Astrocyte of the cerebellum (primary cell): ENCODE data around the gene FADS3.

ENCODE experiments used
- DNase-seq: peaks from one replicate; pipeline ENCODE4 v3.0.0-alpha.2; 2011; ENCODE audit warnings: low read depth
- H3K4me3 ChIP-seq: 2 replicates; pipeline ENCODE4 v1.5.1; 2011; ENCODE audit warnings: mild to moderate bottlenecking, low read depth, low read length, moderate library complexity
- in situ Hi-C: cut with HindIII; loops from 2 replicates; pipeline ENCODE4 v1.10.0; 2017; ENCODE audit warnings: low sequenced_read_pairs
- TF ChIP-seq, protein P1 (sequence below): IDR thresholded peaks from 2 replicates; pipeline ENCODE4 v1.5.1; 2012; ENCODE audit warnings: low read length, low read depth, moderate library complexity, mild to moderate bottlenecking; ENCODE audit errors: missing control alignments

The FADS3 gene

GRCh38 chr11:61855939-61856680 is 35.2 kb downstream of the FADS3 start:
- TF ChIP-seq, protein P1, sequence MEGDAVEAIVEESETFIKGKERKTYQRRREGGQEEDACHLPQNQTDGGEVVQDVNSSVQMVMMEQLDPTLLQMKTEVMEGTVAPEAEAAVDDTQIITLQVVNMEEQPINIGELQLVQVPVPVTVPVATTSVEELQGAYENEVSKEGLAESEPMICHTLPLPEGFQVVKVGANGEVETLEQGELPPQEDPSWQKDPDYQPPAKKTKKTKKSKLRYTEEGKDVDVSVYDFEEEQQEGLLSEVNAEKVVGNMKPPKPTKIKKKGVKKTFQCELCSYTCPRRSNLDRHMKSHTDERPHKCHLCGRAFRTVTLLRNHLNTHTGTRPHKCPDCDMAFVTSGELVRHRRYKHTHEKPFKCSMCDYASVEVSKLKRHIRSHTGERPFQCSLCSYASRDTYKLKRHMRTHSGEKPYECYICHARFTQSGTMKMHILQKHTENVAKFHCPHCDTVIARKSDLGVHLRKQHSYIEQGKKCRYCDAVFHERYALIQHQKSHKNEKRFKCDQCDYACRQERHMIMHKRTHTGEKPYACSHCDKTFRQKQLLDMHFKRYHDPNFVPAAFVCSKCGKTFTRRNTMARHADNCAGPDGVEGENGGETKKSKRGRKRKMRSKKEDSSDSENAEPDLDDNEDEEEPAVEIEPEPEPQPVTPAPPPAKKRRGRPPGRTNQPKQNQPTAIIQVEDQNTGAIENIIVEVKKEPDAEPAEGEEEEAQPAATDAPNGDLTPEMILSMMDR = no peak
- no peak for DNase-seq
- in situ Hi-C loops = no loop called here
- no peak overlapping the region for H3K4me3 ChIP-seq

DNA sequence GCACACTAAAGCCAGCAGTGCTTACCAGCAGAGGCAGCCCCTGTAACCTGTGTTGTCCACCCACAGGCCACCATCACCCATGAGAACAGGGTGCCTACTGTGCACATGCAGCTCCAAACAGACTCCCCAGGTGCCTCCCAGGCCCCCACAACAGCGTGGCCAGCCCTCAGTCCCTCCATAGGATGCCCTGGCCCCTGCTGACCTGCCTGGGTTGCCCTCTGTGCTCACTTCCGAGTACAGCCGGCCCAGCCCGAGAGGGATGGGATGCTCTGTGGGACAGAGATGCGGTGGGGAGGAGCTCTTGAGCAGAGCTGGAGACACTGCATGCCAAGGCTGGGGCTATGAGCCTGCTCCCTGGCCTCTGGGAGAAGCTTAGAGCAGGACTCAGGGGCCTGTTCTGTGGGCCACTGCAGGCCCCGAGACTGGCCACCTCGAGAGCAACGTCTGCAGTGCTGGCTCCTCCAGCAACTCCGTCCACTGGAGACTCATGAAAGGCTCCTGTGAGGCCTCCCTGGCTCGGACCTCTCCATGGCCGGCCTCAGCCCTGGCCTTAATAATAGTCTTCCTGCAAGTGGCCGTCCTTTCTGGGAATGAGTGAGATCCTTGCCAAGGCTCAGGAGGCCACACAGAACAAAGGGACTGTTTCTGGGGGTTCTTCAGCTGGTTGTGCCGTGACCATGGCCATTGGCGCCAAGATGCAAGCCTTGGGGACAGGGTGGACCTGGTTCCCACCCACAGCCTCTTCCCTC is 36.2 kb downstream of the FADS3 start:
- H3K4me3 ChIP-seq = no peak overlapping the region
- in situ Hi-C loops = no loop called here
- TF ChIP-seq, protein P1 = no peak
- no peak for DNase-seq

- DNase-seq = no peak
- in situ Hi-C loops = no loop called here
- TF ChIP-seq, protein P1 = no peak
These were observed 37.0 kb downstream of the FADS3 start for GRCh38 chr11:61854206-61854895.

GRCh38 chr11:61853698-61854169 is 37.6 kb downstream of the FADS3 start:
- no peak overlapping the region for H3K4me3 ChIP-seq
- no peak for DNase-seq
- TF ChIP-seq, protein P1 = no peak
- in situ Hi-C loops = no loop called here

More at GRCh38 chr11:61854206-61854895, 37.0 kb downstream of the FADS3 start:
- H3K4me3 ChIP-seq = no peak overlapping the region

- H3K4me3 ChIP-seq = no peak overlapping the region
- DNase-seq = no peak
- TF ChIP-seq, protein P1 = no peak
- in situ Hi-C loops = no loop called here
These were observed 39.4 kb downstream of the FADS3 start for GRCh38 chr11:61851900-61852295.

DNA sequence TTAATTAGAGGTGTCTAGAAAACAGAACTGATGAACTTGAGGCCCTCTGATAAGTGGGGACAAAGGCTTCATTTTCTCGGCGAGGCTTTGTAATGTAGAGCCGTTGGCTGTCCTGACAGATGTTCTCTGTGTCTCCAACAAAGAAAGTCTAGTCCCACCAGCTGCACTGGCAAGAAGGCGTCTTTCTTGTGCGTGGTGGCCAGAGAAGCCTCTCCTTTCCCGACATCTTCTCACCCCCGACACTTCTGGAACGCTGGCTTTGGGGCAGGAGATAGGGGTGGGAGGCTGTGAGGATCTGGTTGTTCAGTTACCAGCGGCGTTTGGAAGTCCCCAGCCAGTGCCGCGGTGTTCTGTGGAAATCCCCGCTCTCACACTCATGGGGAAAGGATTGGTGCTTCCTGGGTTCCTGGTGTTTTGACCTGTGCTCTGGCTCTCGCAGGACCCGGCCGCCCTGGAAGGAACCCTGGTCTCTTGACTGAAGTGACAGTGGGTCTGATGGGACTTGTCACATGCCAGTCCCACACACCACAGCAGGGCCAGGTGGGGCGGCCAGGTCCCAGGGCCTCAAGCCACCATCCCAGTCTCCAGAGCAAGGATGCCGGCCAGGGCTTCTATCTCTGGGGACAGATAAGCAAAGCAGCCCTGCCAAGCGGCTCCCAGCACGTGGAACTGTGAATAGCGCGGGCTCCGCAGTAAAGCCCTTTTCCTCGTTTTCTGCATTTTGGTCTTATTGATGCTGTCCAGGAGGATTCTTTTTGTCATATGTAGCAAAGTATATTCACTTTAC is 40.0 kb downstream of the FADS3 start:
- DNase-seq = no peak
- H3K4me3 ChIP-seq = no peak overlapping the region
- TF ChIP-seq, protein P1 = no peak
- in situ Hi-C loops = no loop called here
